ENCODE measurements around the gene KCNH8.

GRCh38 chr3:19228167-19228566 lies 79.9 kb downstream of the KCNH8 start:
- no peak for TF ChIP-seq TAF1 (IDR thresholded peaks at IDR 0.05; ENCODE audit: low read depth, low read length)
- TF ChIP-seq POLR2A (IDR thresholded peaks at IDR 0.05; ENCODE audit: low read depth, low read length), result no peak
- TF ChIP-seq SPI1 (IDR thresholded peaks at IDR 0.05; ENCODE audit: low read depth, low read length), result no peak
- TF ChIP-seq POLR2AphosphoS5 (IDR thresholded peaks at IDR 0.05; ENCODE audit: low read depth, low read length), result no peak
- TF ChIP-seq PAX5 (IDR thresholded peaks at IDR 0.05; ENCODE audit: insufficient read depth, low read length, severe bottlenecking), result no peak
- TF ChIP-seq POU2F2 (IDR thresholded peaks at IDR 0.05; ENCODE audit: low read depth, low read length), result no peak
